RPMI7951 (cell line): ENCODE results near the gene RSPH6A. TPM values are rescaled to one million over a fixed set of nuclear protein-coding genes. Genes with fewer than 3 reads are reported as not detected.

Experiments used
- DNase-seq: peaks from one replicate; pipeline ENCODE4 v3.0.0-alpha.2; 2012; ENCODE audit warnings: low read depth
- total RNA-seq: library from RNA; depleted of rRNA; stranded (reverse); fragments of >200 nt; shearing (Covaris generic); gene quantifications from 2 replicates; pipeline ENCODE4 v1.2.3, GENCODE V29; 2014

RSPH6A gene
- total RNA-seq, 1 experiment from 2014 or later: not detected

DNA sequence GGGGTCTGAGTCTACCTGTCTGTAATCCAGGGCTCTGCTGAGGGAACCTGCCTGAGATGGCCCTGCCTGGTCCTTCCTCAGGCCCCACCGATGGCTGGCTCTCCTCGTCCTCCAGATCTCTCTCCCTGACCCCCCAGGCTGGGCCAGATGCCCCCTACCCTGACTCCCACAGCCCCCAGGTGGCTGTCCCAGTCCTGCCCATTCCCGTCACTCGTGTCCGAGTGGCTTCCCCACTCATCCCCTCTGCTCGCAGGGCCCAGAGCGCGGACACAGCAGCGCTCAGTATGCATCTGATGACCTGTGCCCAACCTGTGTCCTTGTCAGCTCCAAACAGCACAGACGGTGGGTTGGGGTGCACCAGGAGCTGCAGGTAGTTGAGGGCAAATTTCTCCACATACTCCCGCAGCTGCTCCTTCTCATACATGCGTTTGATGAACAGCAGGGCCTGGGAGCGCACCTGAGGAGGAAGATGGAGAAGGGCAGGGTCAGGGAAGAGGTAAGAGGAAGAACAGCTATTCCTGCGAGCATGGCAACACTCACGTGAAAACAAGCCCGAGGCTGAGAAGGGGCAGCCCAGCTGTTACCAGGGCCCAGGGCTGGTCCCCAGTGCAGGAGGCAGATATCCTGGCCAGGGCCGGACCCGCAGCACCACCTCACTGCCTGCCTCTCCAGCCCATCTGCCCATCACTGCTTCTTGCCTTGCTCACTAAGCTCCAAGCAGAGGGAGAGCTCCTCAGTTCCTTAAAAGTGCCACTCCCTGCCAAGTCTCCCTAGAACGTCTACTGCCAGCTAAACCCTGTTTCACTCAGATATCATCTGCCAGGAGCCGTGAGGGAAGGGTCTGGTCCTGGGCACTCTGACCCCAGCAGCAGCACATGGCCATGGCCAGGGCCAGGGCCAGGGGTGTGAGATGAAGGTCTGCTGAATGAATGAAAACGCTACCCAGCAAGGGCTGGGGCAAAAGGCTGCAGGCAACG, 11.1 kb upstream of the RSPH6A start:
- no peak for DNase-seq

DNA sequence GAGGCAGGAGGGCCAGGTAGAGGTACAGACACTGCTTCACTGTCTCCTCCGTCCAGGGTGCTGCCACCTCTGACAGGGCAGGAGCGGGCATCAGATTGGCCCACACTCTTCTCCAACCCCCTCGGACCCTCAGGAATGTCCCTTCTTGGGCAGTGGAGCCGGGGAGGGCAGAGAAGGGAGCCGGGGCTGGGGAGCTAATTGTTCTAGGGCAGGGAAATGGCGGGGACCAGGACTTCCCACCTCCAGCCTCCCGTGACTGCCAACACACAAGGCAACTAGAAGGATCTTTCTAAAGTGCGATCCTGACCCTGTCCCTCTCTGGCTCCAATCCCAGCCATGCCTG, 10.1 kb upstream of the RSPH6A start:
- DNase-seq: no peak

DNA sequence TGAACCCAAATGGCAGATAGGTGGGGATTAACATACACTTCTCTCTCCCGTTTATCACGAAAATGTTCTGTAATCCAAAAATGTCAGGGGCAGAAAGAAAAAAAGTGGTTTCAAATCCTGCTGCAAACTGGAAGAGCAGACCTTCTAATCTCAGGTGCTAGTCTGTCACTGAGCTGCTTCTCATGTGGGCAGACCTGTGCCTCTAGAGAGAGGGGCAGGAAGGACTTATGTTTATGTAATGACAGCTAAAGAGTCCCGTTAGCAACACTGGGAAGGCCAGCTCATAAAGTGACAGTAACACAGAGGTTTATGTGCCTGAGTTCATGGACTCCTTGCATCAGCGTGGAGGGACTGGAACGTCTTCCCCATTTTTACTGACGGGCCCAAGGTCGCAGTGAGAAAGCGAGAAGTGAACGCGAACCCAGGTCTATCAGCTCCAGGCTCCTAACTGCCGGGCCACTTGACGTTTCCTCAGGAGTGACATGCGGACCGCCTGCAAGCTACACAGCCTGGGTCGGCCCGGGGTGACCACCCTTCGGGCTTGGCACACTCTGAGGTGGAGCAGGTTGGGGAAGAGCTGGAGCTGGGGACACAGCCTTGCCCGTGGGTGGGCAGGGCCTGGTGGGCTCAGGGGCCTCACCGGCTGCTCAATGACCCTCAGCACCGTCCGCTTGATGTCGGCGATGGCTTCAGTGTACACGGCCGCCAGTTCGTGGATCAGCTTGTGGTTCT, 9.6 kb upstream of the RSPH6A start:
- DNase-seq: no peak

DNA sequence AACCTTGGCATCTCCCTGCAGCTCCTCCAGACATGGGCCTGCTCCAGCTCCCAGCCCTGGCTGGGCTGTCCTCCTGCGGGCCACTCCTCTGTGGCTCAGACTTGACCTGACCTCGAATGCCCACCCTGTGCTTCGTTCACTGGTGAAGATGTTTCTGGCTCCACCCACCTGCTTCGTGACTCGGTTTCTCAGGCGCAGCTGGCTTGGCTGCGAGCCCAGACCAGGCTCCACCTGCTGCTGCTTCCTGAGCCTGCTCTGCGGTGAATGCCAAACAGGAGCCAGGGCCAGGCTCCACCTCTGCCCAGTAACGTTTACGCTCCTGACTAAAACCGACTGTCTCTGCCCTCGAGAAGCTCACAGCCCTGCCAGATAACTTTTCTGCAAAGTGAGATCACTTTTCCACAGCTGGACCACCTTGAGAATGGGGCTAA, 8.9 kb upstream of the RSPH6A start:
- DNase-seq: no peak

DNA sequence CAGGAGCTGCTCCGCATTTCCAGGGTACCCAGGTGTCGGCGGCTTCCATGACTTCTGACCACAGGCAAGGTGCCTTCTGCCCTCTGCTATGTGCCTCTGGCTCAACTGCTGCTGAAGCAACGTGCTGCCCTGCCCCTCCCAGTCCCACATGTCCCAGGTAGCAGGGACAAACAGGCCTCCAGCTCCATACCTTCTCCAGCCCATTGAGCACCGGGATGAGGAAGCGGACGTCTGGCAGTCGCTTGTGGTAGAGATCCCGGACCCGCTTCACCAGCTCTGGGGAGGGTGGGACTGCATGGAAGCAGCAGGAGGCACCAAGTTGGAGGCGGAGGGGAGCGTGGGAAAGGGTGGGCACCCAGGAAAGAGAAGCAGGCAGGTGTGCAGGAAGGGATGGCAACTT, 8.1 kb upstream of the RSPH6A start:
- no peak for DNase-seq

DNA sequence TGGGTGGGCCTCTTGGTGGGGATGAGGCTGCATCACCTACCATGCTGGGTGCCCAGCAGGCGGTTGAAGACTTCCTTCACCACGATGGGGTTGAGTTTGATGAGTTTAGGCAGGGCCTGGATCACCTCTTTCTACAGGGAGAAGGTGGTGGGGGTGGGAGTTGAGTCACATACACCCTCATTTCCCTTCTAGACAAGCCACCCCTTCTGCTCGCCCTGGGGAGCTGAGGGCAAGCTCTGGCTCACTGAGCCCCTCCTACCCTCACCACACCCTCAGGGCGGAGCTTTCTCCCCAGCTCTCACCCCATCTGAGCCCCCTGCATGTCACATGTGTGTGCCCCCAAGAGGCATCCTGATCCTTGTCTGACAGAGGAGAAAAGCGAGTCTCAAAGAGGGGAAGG, 7.6 kb upstream of the RSPH6A start:
- DNase-seq: no peak

DNA sequence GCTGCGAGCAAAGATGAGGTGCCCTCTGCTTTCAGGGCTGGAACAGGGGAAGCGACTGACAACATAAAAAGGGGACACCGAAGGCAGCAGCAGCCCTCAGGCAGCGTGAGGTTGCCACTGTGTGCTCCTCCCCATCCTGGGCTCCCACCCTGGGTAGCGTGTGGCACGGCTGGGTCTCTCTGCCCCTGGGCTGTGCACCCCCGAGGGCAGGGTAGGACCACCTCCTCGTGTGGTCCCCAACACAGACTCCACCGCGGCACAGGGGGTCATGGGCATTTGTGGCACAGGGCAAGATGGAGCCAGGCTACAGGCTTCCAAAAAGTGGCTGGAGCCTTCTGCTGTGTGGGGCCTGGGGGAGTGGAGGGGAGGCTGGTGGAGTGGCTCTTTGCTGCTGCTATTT, 6.5 kb upstream of the RSPH6A start:
- DNase-seq: no peak

DNA sequence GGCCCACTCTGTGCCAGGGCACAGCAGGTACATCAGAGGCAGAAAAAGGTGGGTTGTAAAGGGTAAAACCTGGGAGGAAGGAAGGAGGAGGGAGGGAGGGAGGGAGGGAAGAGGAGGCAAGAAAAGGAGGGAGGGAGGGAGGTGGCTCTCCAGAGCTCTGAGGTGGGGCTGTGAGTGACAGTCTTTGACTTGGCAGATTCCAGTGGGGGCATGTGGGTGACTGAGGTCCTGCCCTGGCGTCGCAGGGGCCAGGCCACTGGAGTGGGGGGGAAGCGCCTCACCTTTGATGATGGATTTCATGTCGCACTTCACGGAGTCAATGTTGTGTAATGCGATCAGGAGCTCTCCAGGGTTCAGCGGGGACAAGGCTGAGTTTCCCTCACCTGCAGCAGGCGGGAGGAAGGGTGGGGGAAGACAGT, 6.0 kb upstream of the RSPH6A start:
- DNase-seq: no peak

DNA sequence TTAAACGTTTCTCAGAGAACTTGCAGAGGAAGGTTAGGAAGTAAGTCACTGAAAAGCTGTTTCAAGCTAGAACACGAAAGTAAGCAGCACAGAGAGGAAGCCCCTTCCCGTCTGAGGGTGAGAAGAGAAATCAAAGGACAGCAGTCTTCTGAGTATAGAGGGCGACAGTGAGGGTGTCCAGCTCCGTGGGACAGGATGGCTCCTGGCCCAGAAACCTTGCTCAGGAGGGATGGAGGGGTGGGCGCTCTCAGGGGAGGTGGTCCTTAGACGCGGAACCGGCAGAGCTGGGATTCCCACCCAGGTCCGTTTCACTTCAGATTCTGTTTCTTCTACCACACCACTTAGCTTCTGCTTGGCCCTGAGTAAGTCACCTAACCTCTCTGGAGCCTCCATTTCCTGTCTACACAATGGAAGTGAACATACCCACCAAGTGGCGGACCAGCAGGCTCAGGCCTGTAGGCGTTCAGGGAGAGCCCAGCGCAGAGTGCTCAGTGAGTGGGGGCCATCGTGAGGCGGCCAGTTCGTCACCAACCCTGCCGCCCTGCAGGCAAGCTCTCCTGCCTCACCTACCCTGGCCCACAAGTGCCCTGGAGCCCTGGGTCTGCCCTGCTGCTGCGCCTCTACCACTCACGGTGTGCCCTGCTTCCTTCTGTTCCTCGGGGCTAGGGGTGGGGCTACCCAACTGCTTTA, 5.5 kb upstream of the RSPH6A start:
- no peak for DNase-seq

DNA sequence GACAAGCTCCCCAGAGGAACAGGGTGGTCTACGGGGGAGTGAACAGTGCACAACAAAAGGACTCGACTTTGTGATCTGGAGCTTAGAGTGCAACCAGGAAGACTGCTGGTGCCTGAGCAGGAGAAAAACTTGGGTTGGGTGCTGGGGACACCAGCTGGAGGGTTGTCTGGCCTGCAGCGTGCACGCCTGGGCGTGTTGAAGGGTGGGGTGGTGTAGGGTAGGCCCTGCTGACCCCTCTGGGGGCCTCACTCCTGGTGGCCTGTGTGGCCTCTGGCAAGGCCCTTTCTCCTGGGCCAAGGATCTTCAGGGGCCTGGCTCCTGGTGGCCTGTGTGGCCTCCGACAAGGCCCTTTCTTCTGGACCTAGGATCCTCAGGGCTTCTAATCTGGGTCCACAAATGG, 4.7 kb upstream of the RSPH6A start:
- DNase-seq: no peak

DNA sequence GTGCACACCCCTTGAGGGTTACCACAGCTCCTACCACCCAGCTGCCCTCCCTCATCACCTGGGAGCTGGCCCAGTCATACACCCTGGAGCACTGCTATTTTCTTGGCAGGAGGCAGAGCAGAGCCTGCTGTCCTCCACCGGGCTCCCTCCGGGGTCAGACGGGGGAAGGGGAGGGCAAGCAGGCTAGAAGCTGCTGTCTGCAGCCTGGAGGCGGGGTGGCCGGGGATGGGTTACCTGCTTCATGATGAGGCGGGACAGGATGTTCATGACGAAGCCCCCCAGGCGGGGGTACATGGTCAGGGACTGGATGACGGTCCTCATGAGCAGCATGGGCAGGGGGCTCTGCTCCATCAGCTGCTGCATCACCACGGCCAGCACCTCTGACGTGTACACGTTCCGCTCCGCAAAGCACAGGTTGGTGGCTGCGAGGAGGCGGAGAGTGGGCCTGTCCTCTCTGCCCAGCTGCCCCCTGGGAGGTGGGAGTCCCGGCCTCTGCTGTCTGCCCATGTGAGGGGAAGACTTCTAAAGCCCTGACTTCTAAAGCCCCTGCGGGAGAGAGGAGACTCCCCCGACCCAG, 2.7 kb upstream of the RSPH6A start:
- DNase-seq: peak; percentile 48

DNA sequence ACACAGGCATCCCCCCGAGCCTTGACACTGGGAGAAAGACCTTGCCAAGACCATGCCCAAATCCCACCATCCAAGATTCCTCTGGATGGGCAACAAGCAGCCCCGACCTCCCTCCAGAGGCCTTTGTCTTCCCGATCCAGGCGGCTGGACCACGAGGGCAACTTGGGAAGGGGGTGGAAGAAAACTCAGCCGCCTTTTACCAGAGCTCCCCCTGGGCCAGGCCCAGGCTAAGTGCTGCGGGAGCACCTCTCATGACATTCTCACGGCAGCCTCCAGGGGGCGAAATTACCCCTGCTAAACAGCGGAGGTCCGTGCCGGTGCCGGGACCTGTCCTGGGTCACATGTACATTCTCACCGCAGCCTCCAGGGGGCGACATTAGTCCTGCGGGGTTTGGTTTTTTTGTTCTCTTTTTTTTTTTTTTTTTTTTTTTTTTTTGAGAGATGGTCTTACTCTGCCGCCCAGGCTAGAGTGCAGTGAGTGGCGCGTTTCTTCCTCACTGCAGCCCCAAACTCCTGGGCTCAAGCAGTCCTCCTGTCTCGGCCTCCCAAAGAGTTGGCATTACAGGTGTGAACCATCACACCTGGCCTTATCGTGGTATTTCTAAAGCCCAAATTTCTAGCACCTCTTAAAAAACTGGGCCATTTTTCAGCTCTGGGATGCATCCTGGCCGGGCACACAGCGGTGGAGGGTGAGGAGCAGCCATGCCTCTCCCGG, 2.1 kb upstream of the RSPH6A start:
- peak; percentile 84 for DNase-seq

DNA sequence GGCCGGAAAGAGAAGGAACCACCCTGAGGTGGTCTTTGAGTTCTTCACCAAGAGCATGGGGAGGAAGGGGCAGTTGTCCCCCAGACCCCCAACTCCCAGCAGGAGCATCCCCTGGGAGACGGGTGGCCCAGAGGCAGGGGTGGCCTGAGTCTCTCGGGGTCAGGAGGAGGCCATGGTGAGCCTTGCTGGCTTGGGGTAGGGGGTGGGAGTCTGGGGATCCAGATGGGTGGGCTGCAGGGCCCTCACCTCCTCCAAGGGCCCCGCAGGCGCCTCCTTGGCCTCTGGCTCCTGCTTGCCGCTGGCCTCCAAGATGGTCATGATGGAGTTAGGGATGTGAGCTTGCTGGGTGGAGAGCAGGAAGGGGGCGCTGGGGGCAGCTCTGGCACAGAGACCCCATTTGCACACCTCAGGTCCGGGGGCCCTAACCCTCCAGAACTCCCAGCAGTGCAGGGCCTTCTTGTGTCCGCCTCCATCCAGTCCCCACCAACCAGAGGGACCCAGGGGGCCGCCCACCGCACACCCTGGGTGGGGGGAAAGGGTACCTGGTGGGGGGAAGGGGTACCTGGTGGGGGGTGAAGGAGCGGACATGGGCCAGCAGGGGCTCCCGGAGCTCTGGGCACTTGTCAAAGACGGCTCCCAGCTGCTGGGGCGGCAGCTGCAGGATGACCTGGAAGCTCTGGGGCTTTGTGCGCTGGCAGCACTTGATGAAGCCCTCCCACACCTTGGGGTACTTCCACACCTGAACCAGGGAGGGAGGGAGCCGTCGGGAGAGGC, 1.3 kb upstream of the RSPH6A start:
- no peak for DNase-seq

DNA sequence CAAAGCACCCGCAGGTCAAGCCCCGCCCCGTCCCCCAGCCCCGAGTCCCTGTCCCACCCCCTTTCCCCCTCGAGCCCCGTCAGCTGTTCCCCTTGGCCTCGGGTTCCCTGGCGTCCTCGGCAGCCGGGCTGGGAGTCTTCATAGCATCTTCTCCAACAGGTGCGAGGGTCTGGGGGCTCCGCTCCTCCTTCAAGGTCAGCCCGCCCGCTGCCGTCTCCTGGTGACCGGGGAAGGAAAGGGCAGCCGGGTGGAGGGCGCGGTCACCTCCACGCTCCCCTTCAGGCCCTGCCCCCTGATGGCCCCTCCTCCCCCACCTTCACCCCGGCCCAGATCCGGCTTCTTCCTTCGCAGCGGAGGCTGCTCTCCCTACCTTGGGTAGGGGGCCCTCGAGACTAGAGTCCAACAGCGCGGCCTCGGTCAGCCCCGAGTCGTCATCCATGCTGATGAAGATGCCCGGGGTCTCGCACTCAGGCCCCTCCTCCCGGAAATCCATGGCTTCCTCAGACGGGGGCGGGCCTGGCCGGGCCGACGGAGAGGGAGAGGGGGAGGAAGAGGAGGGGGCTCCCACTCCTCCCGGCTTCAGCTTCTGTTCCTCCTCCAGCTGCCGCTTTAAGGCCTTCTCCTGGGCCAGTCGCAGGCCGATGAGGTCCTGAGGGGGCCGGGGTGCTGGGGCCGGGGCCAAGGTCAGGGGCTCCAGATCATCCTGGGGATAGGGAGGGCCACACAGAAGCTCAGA, 541 bp upstream of the RSPH6A start:
- DNase-seq: no peak

DNA sequence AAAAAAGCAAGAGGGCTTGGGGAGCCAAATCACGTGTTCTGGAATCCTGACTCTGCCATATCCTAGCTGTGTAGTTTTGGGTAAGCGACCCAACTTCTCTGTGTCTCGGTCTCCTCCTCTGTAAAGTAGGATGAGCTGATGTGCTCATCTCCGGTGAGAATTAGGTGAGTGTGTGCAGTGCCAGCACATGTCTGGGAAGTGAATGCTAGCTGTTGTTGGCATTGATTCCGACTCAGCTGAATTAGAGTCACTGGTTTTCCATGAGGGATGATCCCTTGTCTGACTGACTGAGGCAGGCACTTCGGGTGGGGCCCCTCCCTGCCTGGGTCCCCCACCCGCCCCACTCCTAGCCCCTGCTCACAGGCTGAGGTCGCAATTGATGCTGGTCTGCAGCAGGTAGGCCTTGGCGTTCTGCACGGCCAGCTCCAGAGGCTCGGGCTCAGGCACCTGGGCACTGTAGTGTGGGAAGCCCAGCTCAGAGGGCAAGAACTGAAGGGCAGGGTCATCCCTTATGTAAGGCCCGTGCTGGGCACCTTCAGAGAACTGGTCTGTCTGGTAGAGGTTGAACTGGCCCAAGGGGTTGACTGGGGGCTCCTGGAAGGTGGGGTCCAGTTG, 835 bp downstream of the RSPH6A start:
- no peak for DNase-seq

DNA sequence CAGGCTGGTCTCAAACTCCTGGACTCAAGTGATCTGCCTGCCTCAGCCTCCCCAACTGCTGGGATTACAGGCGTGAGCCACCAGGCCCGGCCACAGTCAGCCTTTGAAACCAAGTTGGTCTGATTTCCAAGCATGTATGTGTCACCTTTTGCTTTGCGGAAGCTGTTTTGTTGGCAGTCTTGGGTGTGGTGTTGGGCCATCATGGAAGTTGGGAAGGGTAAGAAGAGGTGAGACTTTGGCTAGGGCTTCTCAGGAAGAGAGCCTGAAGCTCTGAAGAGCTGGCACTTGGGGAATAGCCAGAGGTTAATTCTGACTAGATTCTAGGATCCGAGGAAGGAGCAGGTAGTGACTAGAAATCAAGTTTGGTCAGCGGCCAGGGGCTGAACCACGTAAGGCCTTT, 2.8 kb downstream of the RSPH6A start:
- no peak for DNase-seq

DNA sequence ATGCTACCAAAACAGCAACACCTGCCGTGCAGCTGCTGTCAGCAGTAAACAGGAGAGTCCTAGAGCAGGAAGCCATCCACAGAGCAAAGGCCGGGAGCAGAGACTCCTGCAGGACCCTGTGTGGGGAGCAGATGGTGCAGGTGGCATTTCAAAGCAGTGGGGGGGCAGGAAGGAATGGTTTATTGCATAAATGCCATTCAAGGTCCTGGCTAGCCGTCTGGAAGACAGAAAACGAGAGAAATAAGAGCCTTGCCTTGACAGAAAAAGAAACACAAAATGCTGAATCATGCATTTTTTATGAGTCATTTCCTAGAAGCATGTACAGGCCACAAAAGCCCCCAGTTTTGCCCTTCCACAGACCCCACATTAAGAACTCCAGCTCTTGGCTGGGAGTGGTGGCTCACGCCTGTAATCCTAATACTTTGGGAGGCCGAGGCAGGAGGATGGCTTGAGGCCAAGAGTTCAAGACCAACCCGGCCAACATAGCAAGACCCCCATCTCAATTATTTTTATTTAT, 5.4 kb downstream of the RSPH6A start:
- DNase-seq: peak; percentile 79

DNA sequence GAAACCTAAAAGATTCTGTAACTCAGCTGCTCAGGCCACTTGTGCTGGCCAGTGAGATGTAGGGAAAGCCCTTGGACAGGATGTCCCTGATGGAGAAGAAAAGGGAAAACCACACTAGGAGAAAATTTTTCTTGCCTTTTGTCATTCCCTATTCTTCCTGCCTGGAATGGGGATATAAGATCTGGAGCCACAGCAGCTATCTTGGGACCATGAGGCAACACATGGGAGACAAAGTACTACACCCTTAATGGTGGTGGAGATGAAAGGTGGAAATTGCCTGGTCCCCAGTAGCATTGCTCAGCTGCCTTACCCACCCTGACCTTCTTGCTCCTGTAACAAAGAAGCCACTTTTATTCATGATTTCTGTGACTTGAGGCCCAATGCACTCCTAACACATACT, 9.4 kb downstream of the RSPH6A start:
- no peak for DNase-seq

DNA sequence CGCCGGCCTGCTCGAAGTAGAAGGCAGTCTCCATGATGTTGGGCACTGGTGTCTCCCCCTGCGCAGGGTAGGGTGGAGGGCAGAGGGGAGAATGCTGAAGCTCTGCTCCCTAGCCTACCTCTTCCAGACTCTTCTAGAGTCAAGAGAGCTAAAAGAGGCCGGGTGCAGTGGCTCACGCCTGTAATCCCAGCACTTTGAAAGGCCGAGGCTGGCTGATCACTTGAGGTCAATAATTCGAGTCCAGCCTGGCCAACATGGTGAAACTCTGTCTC, 10.2 kb downstream of the RSPH6A start:
- DNase-seq: no peak
